ENCODE results near the gene FRRS1L. TPM values are rescaled to one million over a fixed set of nuclear protein-coding genes. Genes with fewer than 3 reads are reported as not detected.

The FRRS1L gene
- total and polyA plus RNA-seq, 2 donors (not counting 1 experiment from before 2014, with no cell fraction given): not detected

DNA sequence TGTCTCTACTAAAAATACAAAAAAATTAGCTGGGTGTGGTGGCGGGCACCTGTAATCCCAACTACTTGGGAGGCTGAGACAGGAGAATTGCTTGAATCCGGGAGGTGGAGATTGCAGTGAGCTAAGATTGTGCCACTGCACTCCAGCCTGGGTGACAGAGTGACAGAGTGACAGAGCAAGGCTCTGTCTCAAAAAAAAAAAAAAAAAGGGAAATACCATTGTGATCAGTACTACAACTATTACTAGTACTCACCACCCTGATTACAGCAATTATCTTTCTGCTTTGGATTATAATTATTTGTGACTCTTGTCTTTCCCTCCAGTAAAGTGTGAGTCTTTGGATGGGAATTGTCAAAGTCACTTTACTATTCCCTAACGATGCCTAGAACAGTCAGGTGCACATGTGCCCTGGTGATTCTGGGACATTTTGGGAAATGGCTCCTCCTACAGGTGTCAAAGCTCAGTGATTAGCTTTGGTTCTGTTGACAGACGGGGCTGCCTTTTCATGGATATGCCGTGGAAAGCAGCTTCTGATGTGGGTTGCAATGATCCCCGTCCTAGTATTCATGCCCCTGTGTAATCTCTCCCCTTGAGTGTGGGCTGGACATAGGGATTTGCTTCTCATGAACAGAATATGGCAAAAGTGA is 31.8 kb upstream of the FRRS1L start:
- Histone ChIP-seq H4K20me1 (ENCODE audit: control insufficient read depth, insufficient read depth, low read length, poor library complexity, severe bottlenecking) (no peaks in the 10 kb centered on the region), H3K36me3 (replicated peaks in 1 of 2; ENCODE audit: control extremely low read depth in 1 of 2, control insufficient read depth in 1 of 2, extremely low read depth in 1 of 2, insufficient read depth in 2 of 2, low read length in 1 of 2) (no peaks in the 10 kb centered on the region), H3K9ac (ENCODE audit: low read length) (no peak overlapping the region), H3K4me3 (ENCODE audit: control extremely low read depth in 1 of 5, extremely low read depth in 1 of 5, insufficient read depth in 1 of 5, low read depth in 2 of 5, low read length in 4 of 5) (no peak overlapping the region), H3K79me2 (ENCODE audit: control insufficient read depth, insufficient read depth, low read length) (no peaks in the 10 kb centered on the region), H3K4me1 (ENCODE audit: control insufficient read depth in 2 of 2, insufficient read depth in 2 of 2, low read length in 2 of 2) (no peaks in the 10 kb centered on the region), H2AFZ (ENCODE audit: insufficient read depth, low read depth, low read length, poor library complexity, severe bottlenecking) (no peak overlapping the region), H3K27me3 (replicated peaks in 1 of 4; ENCODE audit: control extremely low read depth in 1 of 4, control insufficient read depth in 3 of 4, insufficient read depth in 4 of 4, low read length in 3 of 4) (peaks cover 0 to 3% (median under 1%) of the 10 kb centered on the region in 4 experiments), H3K27ac (ENCODE audit: low read length in 2 of 2) (no peak overlapping the region), H3K4me2 (replicated peaks; ENCODE audit: low read depth, low read length, poor library complexity, severe bottlenecking) (no peak overlapping the region), H3K9me3 (ENCODE audit: control extremely low read depth in 1 of 3, control insufficient read depth in 2 of 3, insufficient read depth in 1 of 3, low read length in 2 of 3) (no peaks in the 10 kb centered on the region)
- H3K9me3 Mint-ChIP-seq (ENCODE audit: insufficient read depth): no peaks in the 10 kb centered on the region
- DNase-seq: no peak
- H3K27ac Mint-ChIP-seq: no peak overlapping the region
- intact Hi-C loops (cut with micrococcal nuclease): no loop called here
- H3K4me1 Mint-ChIP-seq: no peaks in the 10 kb centered on the region
- TF ChIP-seq EZH2 (IDR thresholded peaks at IDR 0.05; ENCODE audit: borderline replicate concordance, insufficient read depth, low read depth, low read length, poor library complexity, severe bottlenecking): no peak
- TF ChIP-seq, protein P1, sequence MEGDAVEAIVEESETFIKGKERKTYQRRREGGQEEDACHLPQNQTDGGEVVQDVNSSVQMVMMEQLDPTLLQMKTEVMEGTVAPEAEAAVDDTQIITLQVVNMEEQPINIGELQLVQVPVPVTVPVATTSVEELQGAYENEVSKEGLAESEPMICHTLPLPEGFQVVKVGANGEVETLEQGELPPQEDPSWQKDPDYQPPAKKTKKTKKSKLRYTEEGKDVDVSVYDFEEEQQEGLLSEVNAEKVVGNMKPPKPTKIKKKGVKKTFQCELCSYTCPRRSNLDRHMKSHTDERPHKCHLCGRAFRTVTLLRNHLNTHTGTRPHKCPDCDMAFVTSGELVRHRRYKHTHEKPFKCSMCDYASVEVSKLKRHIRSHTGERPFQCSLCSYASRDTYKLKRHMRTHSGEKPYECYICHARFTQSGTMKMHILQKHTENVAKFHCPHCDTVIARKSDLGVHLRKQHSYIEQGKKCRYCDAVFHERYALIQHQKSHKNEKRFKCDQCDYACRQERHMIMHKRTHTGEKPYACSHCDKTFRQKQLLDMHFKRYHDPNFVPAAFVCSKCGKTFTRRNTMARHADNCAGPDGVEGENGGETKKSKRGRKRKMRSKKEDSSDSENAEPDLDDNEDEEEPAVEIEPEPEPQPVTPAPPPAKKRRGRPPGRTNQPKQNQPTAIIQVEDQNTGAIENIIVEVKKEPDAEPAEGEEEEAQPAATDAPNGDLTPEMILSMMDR (IDR thresholded peaks at IDR 0.05): no peak
- CTCF ChIA-PET: no interaction called here
- H3K4me3 Mint-ChIP-seq: no peak overlapping the region
- no peak for ATAC-seq (ENCODE audit: low read depth)
- 44% methylated on average over 3 of the region's 6 CpGs for WGBS (ENCODE audit: insufficient coverage)
- peaks cover 19% of the 10 kb centered on the region for H3K27me3 Mint-ChIP-seq
- POLR2A ChIA-PET: no interaction called here

DNA sequence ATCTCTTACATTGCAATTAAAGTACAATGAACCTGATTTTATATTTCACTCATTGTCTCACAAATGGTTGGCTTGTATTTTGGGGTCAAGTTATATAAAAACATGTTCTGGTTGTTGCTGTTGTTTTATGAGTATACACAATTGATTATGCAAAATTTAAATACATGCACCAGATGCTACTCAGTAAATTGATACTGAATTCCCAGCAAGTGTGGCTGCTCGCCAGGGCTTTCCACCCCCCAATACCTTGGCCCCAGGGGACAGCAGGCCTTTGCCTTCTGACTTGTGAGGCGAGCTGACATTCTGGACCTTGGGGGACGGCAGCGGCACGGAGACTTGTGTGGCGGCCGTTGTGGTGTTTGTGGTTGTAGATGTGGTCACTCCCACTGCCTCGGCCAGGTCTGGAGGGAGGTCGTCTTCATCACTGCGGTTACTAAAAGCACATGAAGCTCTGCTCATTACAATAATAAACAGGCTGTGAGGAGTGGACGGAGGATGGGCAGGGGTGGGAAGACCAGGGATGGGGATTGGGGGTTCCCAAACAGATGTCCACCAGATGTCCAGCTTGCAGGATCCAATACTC is 27.0 kb upstream of the FRRS1L start:
- H3K4me3 Mint-ChIP-seq: no peak overlapping the region
- Histone ChIP-seq H3K36me3 (replicated peaks in 1 of 2; ENCODE audit: control extremely low read depth in 1 of 2, control insufficient read depth in 1 of 2, extremely low read depth in 1 of 2, insufficient read depth in 2 of 2, low read length in 1 of 2) (no peaks in the 10 kb centered on the region), H3K4me3 (ENCODE audit: control extremely low read depth in 1 of 5, extremely low read depth in 1 of 5, insufficient read depth in 1 of 5, low read depth in 2 of 5, low read length in 4 of 5) (no peak overlapping the region), H3K4me1 (ENCODE audit: control insufficient read depth in 2 of 2, insufficient read depth in 2 of 2, low read length in 2 of 2) (no peaks in the 10 kb centered on the region), H3K27ac (ENCODE audit: low read length in 2 of 2) (no peak overlapping the region), H3K4me2 (replicated peaks; ENCODE audit: low read depth, low read length, poor library complexity, severe bottlenecking) (no peak overlapping the region), H4K20me1 (ENCODE audit: control insufficient read depth, insufficient read depth, low read length, poor library complexity, severe bottlenecking) (no peaks in the 10 kb centered on the region), H3K9me3 (ENCODE audit: control extremely low read depth in 1 of 3, control insufficient read depth in 2 of 3, insufficient read depth in 1 of 3, low read length in 2 of 3) (no peaks in the 10 kb centered on the region), H3K27me3 (replicated peaks in 1 of 4; ENCODE audit: control extremely low read depth in 1 of 4, control insufficient read depth in 3 of 4, insufficient read depth in 4 of 4, low read length in 3 of 4) (peaks cover 0 to 2% (median 0%) of the 10 kb centered on the region in 4 experiments), H2AFZ (ENCODE audit: insufficient read depth, low read depth, low read length, poor library complexity, severe bottlenecking) (no peak overlapping the region), H3K79me2 (ENCODE audit: control insufficient read depth, insufficient read depth, low read length) (no peaks in the 10 kb centered on the region), H3K9ac (ENCODE audit: low read length) (no peak overlapping the region)
- ATAC-seq (ENCODE audit: low read depth): no peak
- ChIA-PET CTCF (no interaction called here), POLR2A (no interaction called here)
- H3K9me3 Mint-ChIP-seq (ENCODE audit: insufficient read depth): no peaks in the 10 kb centered on the region
- intact Hi-C loops (cut with micrococcal nuclease): no loop called here
- H3K4me1 Mint-ChIP-seq: no peaks in the 10 kb centered on the region
- no CpG with 5 or more reads among the region's 11 CpGs for WGBS (ENCODE audit: insufficient coverage)
- no peak overlapping the region for H3K27ac Mint-ChIP-seq
- no peak for TF ChIP-seq EZH2 (IDR thresholded peaks at IDR 0.05; ENCODE audit: borderline replicate concordance, insufficient read depth, low read depth, low read length, poor library complexity, severe bottlenecking)
- TF ChIP-seq, protein P1 (IDR thresholded peaks at IDR 0.05): no peak
- DNase-seq: no peak
- peaks cover 15% of the 10 kb centered on the region for H3K27me3 Mint-ChIP-seq

All from B cell (primary cell).